GM20000 (cell line): ENCODE data around the gene ZNF275.

ENCODE experiments used
- DNase-seq: peaks from one replicate; pipeline ENCODE4 v3.0.0; 2012; ENCODE audit warnings: low spot score
- CTCF ChIP-seq: IDR thresholded peaks from 2 replicates; pipeline ENCODE4 v1.5.1; 2012; ENCODE audit warnings: mild to moderate bottlenecking, control low read depth; ENCODE audit errors: extremely low read depth, missing control alignments

Gene ZNF275

GRCh38 chrX:153375571-153375970, 41.6 kb downstream of the ZNF275 start:
- no peak for TF ChIP-seq CTCF
- DNase-seq, result no peak

- DNase-seq, result no peak
- no peak for TF ChIP-seq CTCF
Measured at GRCh38 chrX:153377727-153378126, 43.8 kb downstream of the ZNF275 start.

GRCh38 chrX:153378607-153379006, 44.7 kb downstream of the ZNF275 start:
- DNase-seq, result no peak
- no peak for TF ChIP-seq CTCF

GRCh38 chrX:153379508-153379907, 45.6 kb downstream of the ZNF275 start:
- DNase-seq, result no peak
- no peak for TF ChIP-seq CTCF

- TF ChIP-seq CTCF, result no peak
- DNase-seq, result no peak
Measured at GRCh38 chrX:153379971-153380581, 46.1 kb downstream of the ZNF275 start.

- TF ChIP-seq CTCF, result no peak
- no peak for DNase-seq
Measured at GRCh38 chrX:153380691-153381090, 46.7 kb downstream of the ZNF275 start.

GRCh38 chrX:153381684-153382532, 48.0 kb downstream of the ZNF275 start:
- no peak for DNase-seq
- no peak for TF ChIP-seq CTCF
